ENCODE results near the gene MED12L. TPM values are rescaled to one million over a fixed set of nuclear protein-coding genes. Genes with fewer than 3 reads are reported as not detected.

Gene MED12L
- total RNA-seq, 1 experiment from 2014 or later: 14.9 TPM

DNA sequence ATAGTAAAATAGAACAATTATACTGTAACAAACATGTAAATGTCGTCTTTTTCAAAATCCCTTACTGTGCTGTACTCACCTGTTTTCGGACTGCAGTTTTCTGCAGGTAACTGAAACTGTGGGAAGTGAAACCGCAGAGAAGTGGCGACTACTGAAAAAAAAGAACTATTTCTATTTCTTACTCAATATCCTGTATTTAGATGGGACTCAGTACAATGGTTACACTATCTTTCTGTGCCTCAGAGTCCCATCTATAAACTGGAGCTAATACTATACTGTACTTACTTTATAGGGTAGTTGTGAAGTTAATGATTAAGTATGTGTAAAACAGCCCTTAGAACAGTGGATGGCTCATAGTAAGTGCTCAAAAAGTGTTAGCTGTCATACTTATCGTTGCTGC is 313.4 kb downstream of the MED12L start:
- Histone ChIP-seq H3K27ac (ENCODE audit: insufficient read length, low read depth, low read length) (no peak overlapping the region), H3K23me2 (ENCODE audit: insufficient read length, low read depth, low read length, poor library complexity, severe bottlenecking) (no peaks in the 10 kb centered on the region), H2BK12ac (ENCODE audit: insufficient read length, low read depth, low read length) (no peak overlapping the region), H3T11ph (ENCODE audit: low read length) (no peak overlapping the region), H2BK20ac (ENCODE audit: low read depth, low read length, poor library complexity, severe bottlenecking) (no peak overlapping the region), H4K20me1 (ENCODE audit: control insufficient read depth, insufficient read depth, insufficient read length) (no peaks in the 10 kb centered on the region), H3K9me3 (ENCODE audit: control insufficient read depth, low read depth, low read length) (no peaks in the 10 kb centered on the region), H3K4me2 (ENCODE audit: insufficient read depth, insufficient read length, low read length) (no peak overlapping the region), H2BK5ac (ENCODE audit: insufficient read length, low read length) (no peak overlapping the region), H4K5ac (ENCODE audit: insufficient read length, low read depth, low read length) (no peak overlapping the region), H3K79me2 (ENCODE audit: insufficient read depth, low read length) (no peaks in the 10 kb centered on the region), H3K27me3 (ENCODE audit: insufficient read depth, low read length) (no peaks in the 10 kb centered on the region), H2AFZ (ENCODE audit: low read length) (no peak overlapping the region), H4K8ac (replicated peaks; ENCODE audit: insufficient read length, low read depth, low read length) (no peak overlapping the region), H3K23ac (ENCODE audit: insufficient read length, low read depth, low read length) (no peak overlapping the region), H3K79me1 (ENCODE audit: insufficient read depth, low read depth, low read length, poor library complexity, severe bottlenecking) (no peaks in the 10 kb centered on the region), H3K56ac (ENCODE audit: insufficient read length, low read depth, low read length) (no peak overlapping the region), H3K9ac (ENCODE audit: extremely low read depth, insufficient read length, low read length) (no peak overlapping the region), H2BK120ac (ENCODE audit: low read depth, low read length, poor library complexity, severe bottlenecking) (no peak overlapping the region), H3K4ac (ENCODE audit: low read depth, low read length) (no peak overlapping the region), H4K91ac (ENCODE audit: insufficient read length, low read depth, low read length) (no peak overlapping the region), H3K18ac (ENCODE audit: insufficient read length, low read depth, low read length) (no peak overlapping the region), H3K14ac (ENCODE audit: insufficient read depth, low read length) (no peak overlapping the region), H2AK5ac (ENCODE audit: insufficient read length, low read length) (no peak overlapping the region), H3K4me1 (ENCODE audit: insufficient read depth, low read length) (peaks cover 2% of the 10 kb centered on the region; the same call in 1 of the 2 replicates), H2BK15ac (ENCODE audit: low read depth, low read length) (no peak overlapping the region)
- WGBS (ENCODE audit: extremely low coverage, insufficient read length, low lambda C conversion rate): no CpG with 5 or more reads among the region's 5 CpGs
- Mint-ChIP-seq H3K4me3 (no peak overlapping the region), H3K27me3 (ENCODE audit: low read depth) (no peaks in the 10 kb centered on the region), H3K27ac (no peak overlapping the region), H3K4me1 (peaks cover 23 to 27% of the 10 kb centered on the region in 2 experiments), H3K36me3 (ENCODE audit: insufficient read depth in 1 of 3, low read depth in 3 of 3) (peaks cover 3 to 9% (median 6%) of the 10 kb centered on the region in 3 experiments; a peak in 3 of 7 replicates), H3K9me3 (no peaks in the 10 kb centered on the region)
- no peak for TF ChIP-seq CTCF (conservative IDR thresholded peaks at IDR 0.05)
- DNase-seq: no peak

Measured in H9 (cell line).